Right lobe of liver (tissue), 4 donors: Measurements from ENCODE around the gene HBG2.

ENCODE experiments used
- POLR2A ChIP-seq: fragments of 450-650 bp; IDR thresholded peaks from one replicate; pipeline ENCODE4 v1.6.1; 2017; ENCODE audit warnings: antibody characterized with exemption, mild to moderate bottlenecking
- TF ChIP-seq, protein P1 (sequence below), 4 donors: fragments of 200-600 bp in 3 of 4; fragments of 450-650 bp in 1 of 4; IDR thresholded peaks; one replicate each; pipeline versions ENCODE4 v1.5.1 to v1.8.0; 2016 to 2022; ENCODE audit warnings: antibody characterized with exemption in 4 of 4, mild to moderate bottlenecking in 2 of 4
- donor health status: DM: no; HTN: no; CAD: no.
- donor health status: DM: no; HTN: no; CAD: no.
- donor health status: DM: no; HTN: yes; CAD: no.

DNA sequence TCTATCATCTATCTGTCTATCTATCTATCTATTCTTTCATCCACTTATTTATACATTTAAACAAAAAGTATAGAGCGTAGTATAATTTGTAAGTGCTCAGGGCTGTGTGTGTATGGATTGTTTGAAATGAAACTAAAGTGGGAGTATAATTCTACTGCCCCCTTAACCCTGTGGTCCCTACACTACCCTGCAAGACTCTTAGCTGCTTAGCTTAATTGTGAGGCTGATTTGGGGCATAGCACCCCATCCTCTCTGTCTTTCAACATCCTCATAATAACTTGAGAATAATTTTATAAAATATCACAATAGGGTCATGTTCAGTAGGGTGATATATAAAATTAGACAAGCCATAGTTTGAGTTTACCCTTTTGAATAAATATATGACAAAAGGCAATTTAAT, 35.5 kb upstream of the HBG2 start:
- TF ChIP-seq, protein P1, sequence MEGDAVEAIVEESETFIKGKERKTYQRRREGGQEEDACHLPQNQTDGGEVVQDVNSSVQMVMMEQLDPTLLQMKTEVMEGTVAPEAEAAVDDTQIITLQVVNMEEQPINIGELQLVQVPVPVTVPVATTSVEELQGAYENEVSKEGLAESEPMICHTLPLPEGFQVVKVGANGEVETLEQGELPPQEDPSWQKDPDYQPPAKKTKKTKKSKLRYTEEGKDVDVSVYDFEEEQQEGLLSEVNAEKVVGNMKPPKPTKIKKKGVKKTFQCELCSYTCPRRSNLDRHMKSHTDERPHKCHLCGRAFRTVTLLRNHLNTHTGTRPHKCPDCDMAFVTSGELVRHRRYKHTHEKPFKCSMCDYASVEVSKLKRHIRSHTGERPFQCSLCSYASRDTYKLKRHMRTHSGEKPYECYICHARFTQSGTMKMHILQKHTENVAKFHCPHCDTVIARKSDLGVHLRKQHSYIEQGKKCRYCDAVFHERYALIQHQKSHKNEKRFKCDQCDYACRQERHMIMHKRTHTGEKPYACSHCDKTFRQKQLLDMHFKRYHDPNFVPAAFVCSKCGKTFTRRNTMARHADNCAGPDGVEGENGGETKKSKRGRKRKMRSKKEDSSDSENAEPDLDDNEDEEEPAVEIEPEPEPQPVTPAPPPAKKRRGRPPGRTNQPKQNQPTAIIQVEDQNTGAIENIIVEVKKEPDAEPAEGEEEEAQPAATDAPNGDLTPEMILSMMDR (IDR thresholded peaks at IDR 0.05) = no peak
- TF ChIP-seq POLR2A = no peak
